ENCODE data around the gene CLEC4M. TPM values are rescaled to one million over a fixed set of nuclear protein-coding genes. Genes with fewer than 3 reads are reported as not detected.

The CLEC4M gene
- polyA plus RNA-seq, 4 donors = 0.12 to 0.61 TPM; not detected in 2

DNA sequence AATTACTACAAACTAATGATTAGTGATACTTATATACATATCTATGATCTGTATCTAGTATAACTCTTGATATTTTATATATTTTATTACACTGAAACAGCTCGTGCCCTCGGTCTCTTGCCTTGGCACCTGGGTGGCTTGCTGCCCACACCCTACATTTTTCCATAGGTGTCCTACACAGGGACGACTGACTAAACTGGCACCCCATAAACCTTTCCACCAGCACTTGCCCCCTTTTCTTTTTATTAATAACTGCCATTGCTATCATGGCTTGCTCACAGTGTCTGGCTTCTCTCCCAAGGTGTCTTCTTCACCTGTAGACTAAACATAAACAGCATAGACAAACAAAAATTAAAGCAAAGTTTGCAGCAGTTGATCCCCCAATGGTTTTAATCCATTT is 30.4 kb downstream of the CLEC4M start:
- FAIRE-seq = no peak
- H3K27me3 ChIP-seq (ENCODE audit: control insufficient read depth in 3 of 3, insufficient read depth in 3 of 3, low read length in 3 of 3) = peaks cover 0 to 26% (median 10%) of the 10 kb centered on the region in 3 donors
- H3K27ac ChIP-seq (ENCODE audit: low read depth in 1 of 3, low read length in 2 of 3) = no peak overlapping the region
- WGBS, 3 donors = 75 to 85% (median 82%) methylated on average over 3 of the region's 3 CpGs
- no peaks in the 10 kb centered on the region for H3K36me3 ChIP-seq (ENCODE audit: control insufficient read depth in 3 of 3, insufficient read depth in 2 of 3, low read depth in 1 of 3, low read length in 3 of 3)
- no peak overlapping the region for H3K4me3 ChIP-seq (ENCODE audit: low read depth in 1 of 3, low read length in 3 of 3)
- H3K4me1 ChIP-seq (ENCODE audit: control insufficient read depth in 3 of 3, insufficient read depth in 2 of 3, low read depth in 1 of 3, low read length in 2 of 3) = no peaks in the 10 kb centered on the region
- DNase-seq = no peak
- no peaks in the 10 kb centered on the region for H3K9me3 ChIP-seq (ENCODE audit: control insufficient read depth in 2 of 2, insufficient read depth in 1 of 2, low read depth in 1 of 2, low read length in 1 of 2)

DNA sequence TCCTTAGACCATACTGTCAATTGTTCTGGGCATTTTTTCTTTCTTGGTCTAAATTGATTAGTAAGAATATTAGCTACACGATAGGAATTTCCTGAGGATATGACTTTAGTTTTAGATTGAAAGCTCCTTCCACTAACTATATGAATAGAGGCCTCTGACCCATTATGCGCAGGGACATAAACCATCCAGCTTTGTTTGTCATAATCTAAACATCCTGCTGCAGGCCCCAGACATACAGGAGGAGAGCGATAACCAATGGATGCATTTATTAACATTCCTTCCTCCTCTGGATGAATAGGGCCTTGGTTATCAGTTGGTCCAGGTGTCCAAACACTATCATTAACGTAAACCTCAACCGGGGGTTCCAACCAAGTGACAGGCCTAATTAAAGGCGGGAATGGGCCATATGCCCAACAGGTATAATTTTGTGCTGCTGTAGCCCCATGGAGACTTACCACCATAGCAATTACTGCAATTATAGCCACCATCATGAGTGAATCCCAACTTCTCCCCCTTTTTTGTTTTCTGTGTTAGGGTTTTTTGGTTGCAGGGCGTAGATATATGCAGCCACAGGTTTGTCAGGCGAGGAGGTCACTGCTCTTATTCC is 32.6 kb downstream of the CLEC4M start:
- 58 to 60% (median 60%) methylated on average over 8 of the region's 8 CpGs for WGBS, 3 donors
- Histone ChIP-seq H3K9me3 (ENCODE audit: control insufficient read depth in 2 of 2, insufficient read depth in 1 of 2, low read depth in 1 of 2, low read length in 1 of 2) (peaks cover 0 to 9% of the 10 kb centered on the region in 2 donors), H3K4me1 (ENCODE audit: control insufficient read depth in 3 of 3, insufficient read depth in 2 of 3, low read depth in 1 of 3, low read length in 2 of 3) (no peaks in the 10 kb centered on the region), H3K27ac (ENCODE audit: low read depth in 1 of 3, low read length in 2 of 3) (no peak overlapping the region), H3K27me3 (ENCODE audit: control insufficient read depth in 3 of 3, insufficient read depth in 3 of 3, low read length in 3 of 3) (peaks cover 0 to 27% (median 0%) of the 10 kb centered on the region in 3 donors), H3K36me3 (ENCODE audit: control insufficient read depth in 3 of 3, insufficient read depth in 2 of 3, low read depth in 1 of 3, low read length in 3 of 3) (no peaks in the 10 kb centered on the region), H3K4me3 (ENCODE audit: low read depth in 1 of 3, low read length in 3 of 3) (no peak overlapping the region)
- DNase-seq = no peak
- no peak for FAIRE-seq

- peaks cover 0 to 19% of the 10 kb centered on the region in 2 donors for H3K9me3 ChIP-seq (ENCODE audit: control insufficient read depth in 2 of 2, insufficient read depth in 1 of 2, low read depth in 1 of 2, low read length in 1 of 2)
- H3K36me3 ChIP-seq (ENCODE audit: control insufficient read depth in 3 of 3, insufficient read depth in 2 of 3, low read depth in 1 of 3, low read length in 3 of 3) = no peaks in the 10 kb centered on the region
- H3K27me3 ChIP-seq (ENCODE audit: control insufficient read depth in 3 of 3, insufficient read depth in 3 of 3, low read length in 3 of 3) = peaks cover 0 to 29% (median 0%) of the 10 kb centered on the region in 3 donors
- 3 to 5% (median 4%) methylated on average over 34 of the region's 34 CpGs for WGBS, 3 donors
- H3K4me3 ChIP-seq (ENCODE audit: low read depth in 1 of 3, low read length in 3 of 3) = no peak overlapping the region
- H3K4me1 ChIP-seq (ENCODE audit: control insufficient read depth in 3 of 3, insufficient read depth in 2 of 3, low read depth in 1 of 3, low read length in 2 of 3) = no peaks in the 10 kb centered on the region
- DNase-seq (peak; percentile 64 to 74), FAIRE-seq (no peak)
- H3K27ac ChIP-seq (ENCODE audit: low read depth in 1 of 3, low read length in 2 of 3) = no peak overlapping the region
These were observed 36.8 kb downstream of the CLEC4M start for GRCh38 chr19:7799640-7800355.

DNA sequence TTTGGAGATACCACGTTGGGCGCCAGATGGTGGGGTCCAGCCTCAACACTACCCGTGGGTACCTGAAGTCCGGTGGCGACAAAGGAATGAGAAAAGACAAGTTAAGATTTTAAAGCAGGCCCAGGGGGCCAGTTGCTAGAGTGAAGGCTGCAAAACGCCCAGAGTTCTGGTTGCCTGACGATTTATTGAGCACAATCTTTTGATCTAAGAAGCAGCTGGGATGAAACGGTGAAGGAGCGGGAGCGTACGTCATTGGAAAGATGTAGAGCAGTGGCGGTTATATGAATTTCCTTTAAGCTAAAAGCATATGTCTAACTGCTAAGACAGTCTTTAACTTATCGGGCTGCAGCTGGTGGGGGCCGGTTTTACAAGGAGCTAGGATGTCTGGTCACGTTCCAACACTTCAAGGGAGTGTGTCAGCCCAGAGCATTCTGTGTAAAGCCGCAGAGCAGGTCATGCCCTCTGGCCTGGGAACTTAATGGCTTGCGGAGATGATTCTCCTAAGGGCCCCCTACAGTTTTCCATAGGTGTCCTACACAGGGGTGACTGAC is 38.1 kb downstream of the CLEC4M start:
- DNase-seq (no peak), FAIRE-seq (no peak)
- Histone ChIP-seq H3K36me3 (ENCODE audit: control insufficient read depth in 3 of 3, insufficient read depth in 2 of 3, low read depth in 1 of 3, low read length in 3 of 3) (no peaks in the 10 kb centered on the region), H3K4me3 (ENCODE audit: low read depth in 1 of 3, low read length in 3 of 3) (no peak overlapping the region), H3K4me1 (ENCODE audit: control insufficient read depth in 3 of 3, insufficient read depth in 2 of 3, low read depth in 1 of 3, low read length in 2 of 3) (no peaks in the 10 kb centered on the region), H3K27me3 (ENCODE audit: control insufficient read depth in 3 of 3, insufficient read depth in 3 of 3, low read length in 3 of 3) (peaks cover 0 to 29% (median 0%) of the 10 kb centered on the region in 3 donors), H3K27ac (ENCODE audit: low read depth in 1 of 3, low read length in 2 of 3) (no peak overlapping the region), H3K9me3 (ENCODE audit: control insufficient read depth in 2 of 2, insufficient read depth in 1 of 2, low read depth in 1 of 2, low read length in 1 of 2) (peaks cover 0 to 19% of the 10 kb centered on the region in 2 donors)
- WGBS, 3 donors = 81 to 88% (median 86%) methylated on average over 17 of the region's 17 CpGs

DNA sequence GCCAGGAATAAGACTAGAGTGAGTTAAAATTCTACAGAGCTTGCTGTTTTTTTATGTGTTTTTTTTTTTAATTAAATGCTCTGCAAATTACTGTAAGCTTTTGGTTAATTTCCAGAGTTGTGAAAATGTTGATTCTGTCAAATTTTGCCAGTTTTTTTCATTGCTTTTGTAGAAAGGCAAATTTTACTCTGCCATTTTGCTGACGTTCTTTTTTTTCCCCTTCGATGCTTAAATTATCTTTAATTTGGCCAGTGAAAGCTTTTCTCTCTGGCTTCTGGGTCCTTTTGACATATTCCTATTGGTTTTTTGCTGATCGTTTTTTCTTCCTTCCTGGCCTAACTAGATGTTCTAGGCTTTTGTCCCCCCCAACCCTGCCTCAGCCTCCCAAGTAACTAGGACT is 43.2 kb downstream of the CLEC4M start:
- FAIRE-seq (no peak), DNase-seq (no peak)
- no peaks in the 10 kb centered on the region for H3K36me3 ChIP-seq (ENCODE audit: control insufficient read depth in 3 of 3, insufficient read depth in 2 of 3, low read depth in 1 of 3, low read length in 3 of 3)
- no peaks in the 10 kb centered on the region for H3K4me1 ChIP-seq (ENCODE audit: control insufficient read depth in 3 of 3, insufficient read depth in 2 of 3, low read depth in 1 of 3, low read length in 2 of 3)
- H3K27me3 ChIP-seq (ENCODE audit: control insufficient read depth in 3 of 3, insufficient read depth in 3 of 3, low read length in 3 of 3) = peaks cover 0 to 2% (median 0%) of the 10 kb centered on the region in 3 donors
- H3K27ac ChIP-seq (ENCODE audit: low read depth in 1 of 3, low read length in 2 of 3) = no peak overlapping the region
- WGBS, 3 donors = 72 to 83% (median 76%) methylated on average over 3 of the region's 3 CpGs
- H3K4me3 ChIP-seq (ENCODE audit: low read depth in 1 of 3, low read length in 3 of 3) = no peak overlapping the region
- H3K9me3 ChIP-seq (ENCODE audit: control insufficient read depth in 2 of 2, insufficient read depth in 1 of 2, low read depth in 1 of 2, low read length in 1 of 2) = peaks cover 0 to 4% of the 10 kb centered on the region in 2 donors

GRCh38 chr19:7806876-7807275 is 43.8 kb downstream of the CLEC4M start:
- peaks cover 0 to 3% of the 10 kb centered on the region in 2 donors for H3K9me3 ChIP-seq (ENCODE audit: control insufficient read depth in 2 of 2, insufficient read depth in 1 of 2, low read depth in 1 of 2, low read length in 1 of 2)
- H3K27ac ChIP-seq (ENCODE audit: low read depth in 1 of 3, low read length in 2 of 3) = no peak overlapping the region
- FAIRE-seq = no peak
- no peaks in the 10 kb centered on the region for H3K4me1 ChIP-seq (ENCODE audit: control insufficient read depth in 3 of 3, insufficient read depth in 2 of 3, low read depth in 1 of 3, low read length in 2 of 3)
- no peak for DNase-seq
- no peaks in the 10 kb centered on the region for H3K36me3 ChIP-seq (ENCODE audit: control insufficient read depth in 3 of 3, insufficient read depth in 2 of 3, low read depth in 1 of 3, low read length in 3 of 3)
- no peak overlapping the region for H3K4me3 ChIP-seq (ENCODE audit: low read depth in 1 of 3, low read length in 3 of 3)
- 77 to 84% (median 81%) methylated on average over 9 of the region's 9 CpGs for WGBS, 3 donors
- peaks cover 0 to 2% (median 0%) of the 10 kb centered on the region in 3 donors for H3K27me3 ChIP-seq (ENCODE audit: control insufficient read depth in 3 of 3, insufficient read depth in 3 of 3, low read length in 3 of 3)

- H3K36me3 ChIP-seq (ENCODE audit: control insufficient read depth in 3 of 3, insufficient read depth in 2 of 3, low read depth in 1 of 3, low read length in 3 of 3) = no peaks in the 10 kb centered on the region
- H3K27ac ChIP-seq (ENCODE audit: low read depth in 1 of 3, low read length in 2 of 3) = no peak overlapping the region
- peaks cover 0 to 2% (median 0%) of the 10 kb centered on the region in 3 donors for H3K27me3 ChIP-seq (ENCODE audit: control insufficient read depth in 3 of 3, insufficient read depth in 3 of 3, low read length in 3 of 3)
- FAIRE-seq (no peak), DNase-seq (no peak)
- H3K9me3 ChIP-seq (ENCODE audit: control insufficient read depth in 2 of 2, insufficient read depth in 1 of 2, low read depth in 1 of 2, low read length in 1 of 2) = peaks cover 0 to 7% of the 10 kb centered on the region in 2 donors
- H3K4me3 ChIP-seq (ENCODE audit: low read depth in 1 of 3, low read length in 3 of 3) = no peak overlapping the region
- no peaks in the 10 kb centered on the region for H3K4me1 ChIP-seq (ENCODE audit: control insufficient read depth in 3 of 3, insufficient read depth in 2 of 3, low read depth in 1 of 3, low read length in 2 of 3)
- 63 to 75% (median 67%) methylated on average over 5 of the region's 5 CpGs for WGBS, 3 donors
These were observed 45.1 kb downstream of the CLEC4M start for GRCh38 chr19:7808108-7808507.

DNA sequence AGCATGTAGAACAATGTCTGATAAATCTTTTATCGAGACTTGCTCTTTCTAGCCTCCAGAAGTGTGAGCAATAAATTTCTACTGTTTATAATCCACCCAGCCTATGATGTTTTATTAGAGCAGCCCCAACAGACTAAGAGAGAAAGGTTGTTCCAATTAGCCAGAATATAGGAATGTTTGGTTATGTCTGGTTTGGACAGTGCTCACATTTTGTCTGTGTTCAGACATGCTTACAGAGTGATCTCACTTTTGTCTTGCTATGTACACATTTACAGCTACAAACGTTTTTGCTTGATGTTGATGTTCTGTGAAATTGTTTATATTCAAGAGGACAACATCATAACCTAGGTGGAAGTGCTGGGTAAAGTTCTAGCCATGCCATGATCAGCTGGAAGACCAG is 48.9 kb downstream of the CLEC4M start:
- Histone ChIP-seq H3K27ac (ENCODE audit: low read depth in 1 of 3, low read length in 2 of 3) (no peak overlapping the region), H3K27me3 (ENCODE audit: control insufficient read depth in 3 of 3, insufficient read depth in 3 of 3, low read length in 3 of 3) (no peaks in the 10 kb centered on the region), H3K4me3 (ENCODE audit: low read depth in 1 of 3, low read length in 3 of 3) (no peak overlapping the region), H3K9me3 (ENCODE audit: control insufficient read depth in 2 of 2, insufficient read depth in 1 of 2, low read depth in 1 of 2, low read length in 1 of 2) (peaks cover 0 to 7% of the 10 kb centered on the region in 2 donors), H3K36me3 (ENCODE audit: control insufficient read depth in 3 of 3, insufficient read depth in 2 of 3, low read depth in 1 of 3, low read length in 3 of 3) (no peaks in the 10 kb centered on the region), H3K4me1 (ENCODE audit: control insufficient read depth in 3 of 3, insufficient read depth in 2 of 3, low read depth in 1 of 3, low read length in 2 of 3) (no peaks in the 10 kb centered on the region)
- DNase-seq (no peak), FAIRE-seq (no peak)
- 43 to 51% (median 49%) methylated on average over 2 of the region's 2 CpGs for WGBS, 3 donors
